T47D (cell line): ENCODE measurements around the gene NFIB.

ENCODE experiments used
- DNase-seq, 2 experiments: peaks; one replicate each; pipeline versions ENCODE4 v3.0.0 to v3.0.0-alpha.2; 2011 to 2012; ENCODE audit warnings: low read depth in 1 of 2, low spot score in 1 of 2
- JUND ChIP-seq: IDR thresholded peaks from 2 replicates; pipeline ENCODE4 v1.6.1; 2012; ENCODE audit warnings: low read depth
- in situ Hi-C: cut with HindIII; loops from 2 replicates; pipeline ENCODE4 v1.10.0; 2016; ENCODE audit warnings: low sequenced_read_pairs, low pct_unique_long_range_greater_than_20kb

NFIB gene

DNA sequence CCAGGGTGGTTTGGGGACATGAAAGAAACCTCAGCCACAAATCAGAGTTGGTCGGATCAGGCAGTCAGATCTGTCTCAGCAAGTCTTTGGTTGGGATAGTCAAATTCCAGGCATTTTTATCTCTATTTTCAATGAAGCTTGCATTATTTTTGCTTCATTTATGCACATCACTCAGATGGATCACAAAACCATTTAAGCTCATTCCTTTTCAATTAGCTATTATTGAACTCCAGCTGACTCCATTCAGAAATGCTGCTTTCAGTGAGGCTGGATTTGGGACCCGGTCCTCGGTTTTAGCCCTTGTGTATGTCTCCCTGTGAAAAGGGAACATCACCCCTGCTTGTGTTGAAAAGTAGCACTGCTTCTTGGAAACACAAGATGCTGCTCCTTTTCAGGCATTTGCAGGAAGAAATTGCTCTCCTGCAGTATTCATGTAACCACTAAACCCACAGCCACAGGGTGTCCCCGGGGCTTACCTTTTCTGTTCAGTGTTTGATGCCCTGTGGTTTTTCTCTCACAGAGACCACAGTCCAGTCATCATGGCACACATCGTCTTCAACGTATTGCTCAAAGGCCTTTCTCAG is 232.9 kb downstream of the NFIB start:
- in situ Hi-C loops = no loop called here
- TF ChIP-seq JUND = no peak
- DNase-seq = no peak

DNA sequence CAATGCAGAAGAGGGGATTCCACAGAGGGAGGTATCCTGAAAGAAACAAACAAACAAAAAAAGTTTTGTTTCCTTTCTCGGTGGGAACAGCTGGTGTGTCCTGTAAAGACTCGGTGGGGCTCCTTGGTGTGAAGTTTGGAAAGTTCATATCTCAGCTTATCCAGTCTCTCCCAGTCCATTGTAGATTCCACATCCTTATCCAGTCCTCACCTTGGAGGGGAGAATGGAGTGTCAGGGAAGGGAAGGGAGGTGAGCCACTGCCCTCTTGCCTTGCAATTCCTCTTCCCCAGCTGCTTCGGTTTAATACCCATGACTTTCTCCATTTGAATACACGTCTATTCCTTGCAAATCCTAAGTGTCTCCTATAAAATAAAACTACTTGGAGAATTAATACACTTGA is 234.5 kb downstream of the NFIB start:
- TF ChIP-seq JUND = no peak
- in situ Hi-C loops = no loop called here
- no peak for DNase-seq

DNA sequence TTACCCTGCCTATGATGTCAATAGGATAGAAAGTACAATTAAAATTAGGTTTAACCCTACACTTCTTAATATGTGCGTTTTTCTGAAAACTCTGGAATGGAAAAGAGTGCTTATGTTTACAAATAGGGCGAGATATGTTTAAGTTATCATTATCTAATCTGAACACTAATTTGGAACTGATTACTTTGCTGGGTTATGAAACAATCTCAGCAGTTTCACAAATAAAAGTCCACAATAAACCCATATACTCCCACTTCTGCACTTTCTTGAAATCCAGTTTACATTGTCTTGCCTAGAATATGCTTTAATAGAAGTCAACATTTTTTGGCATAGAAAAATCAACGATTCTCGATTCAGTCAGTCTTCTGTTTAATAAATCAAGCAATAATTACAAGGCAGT is 236.3 kb downstream of the NFIB start:
- TF ChIP-seq JUND = no peak
- in situ Hi-C loops = no loop called here
- no peak for DNase-seq

DNA sequence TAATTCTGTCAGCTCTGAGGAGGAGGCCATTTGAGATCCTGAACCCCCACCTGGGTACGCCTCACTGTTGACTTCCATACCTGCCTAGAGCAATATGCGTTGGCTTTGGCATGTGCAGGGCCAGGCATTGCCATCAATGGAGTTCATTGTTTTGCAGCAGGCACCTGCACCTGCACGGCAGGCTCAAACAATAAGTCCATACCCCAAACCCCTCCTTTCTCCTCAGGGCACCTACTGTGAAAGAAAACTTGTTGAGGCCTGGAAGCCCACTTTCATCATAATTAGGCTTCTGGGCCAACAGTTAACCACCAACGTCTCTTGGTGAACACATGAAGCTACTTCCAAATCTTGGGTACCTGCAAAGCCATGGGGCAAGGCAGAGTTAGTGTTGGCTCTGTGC is 238.7 kb downstream of the NFIB start:
- DNase-seq = no peak
- in situ Hi-C loops = no loop called here
- TF ChIP-seq JUND = no peak

DNA sequence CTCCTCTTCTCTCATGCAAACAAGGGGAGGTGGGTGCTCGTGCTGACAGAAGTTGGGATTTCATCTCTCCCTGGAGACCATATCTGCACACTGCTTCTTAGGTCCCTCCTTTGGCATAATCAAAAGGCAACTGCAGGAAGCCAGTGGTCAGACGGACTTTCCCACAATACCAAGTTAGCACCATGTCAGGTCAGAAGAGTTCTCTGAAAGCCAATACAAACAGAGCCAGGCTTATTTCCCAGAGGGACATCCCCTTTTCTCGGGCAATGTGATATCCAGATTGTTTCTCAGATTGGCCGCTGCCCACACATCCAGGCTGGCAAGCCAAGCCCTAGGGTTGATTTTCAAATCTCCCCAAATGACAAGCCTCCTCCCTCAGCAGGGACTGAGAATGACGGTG is 241.1 kb downstream of the NFIB start:
- no peak for TF ChIP-seq JUND
- DNase-seq = no peak
- in situ Hi-C loops = no loop called here

DNA sequence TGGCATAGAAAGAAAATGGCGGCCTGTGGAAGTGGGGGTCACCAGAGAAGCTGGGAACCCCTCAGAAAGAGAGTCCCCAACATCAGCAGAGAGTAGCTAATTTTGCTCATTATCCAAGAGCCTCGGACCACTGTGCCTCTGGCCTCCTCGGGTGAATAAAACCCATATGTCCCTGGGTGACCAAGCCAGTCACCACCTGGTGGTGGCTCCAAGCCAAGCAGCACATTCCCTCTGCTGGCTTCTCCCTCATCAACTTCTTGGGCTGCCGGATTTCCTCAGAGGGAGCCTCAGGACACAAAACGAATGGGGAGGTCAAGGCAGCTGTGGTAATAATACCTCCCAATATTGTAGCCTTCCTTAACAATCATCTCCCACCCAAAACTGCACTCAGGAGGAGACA is 242.5 kb downstream of the NFIB start:
- in situ Hi-C loops = no loop called here
- DNase-seq = no peak
- no peak for TF ChIP-seq JUND

DNA sequence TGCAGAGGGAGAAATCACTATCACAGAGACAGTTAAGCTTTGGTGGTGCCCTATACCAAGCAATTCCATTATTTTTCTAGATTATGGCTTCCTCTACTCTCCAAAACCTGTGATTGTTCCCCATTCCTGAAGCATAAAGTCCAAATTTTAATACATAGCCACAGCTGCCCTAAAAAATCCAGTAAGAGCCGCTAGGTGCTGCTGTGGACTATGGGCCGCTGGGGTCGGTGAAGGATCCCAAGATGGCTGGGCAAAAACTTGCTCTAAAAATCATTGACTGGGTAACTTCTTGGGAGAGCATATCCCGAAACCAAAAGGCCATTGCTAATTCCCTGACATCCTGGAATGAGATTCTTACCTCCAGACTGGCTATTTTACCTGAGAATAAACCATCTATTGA is 245.3 kb downstream of the NFIB start:
- no peak for TF ChIP-seq JUND
- DNase-seq = no peak
- in situ Hi-C loops = no loop called here

DNA sequence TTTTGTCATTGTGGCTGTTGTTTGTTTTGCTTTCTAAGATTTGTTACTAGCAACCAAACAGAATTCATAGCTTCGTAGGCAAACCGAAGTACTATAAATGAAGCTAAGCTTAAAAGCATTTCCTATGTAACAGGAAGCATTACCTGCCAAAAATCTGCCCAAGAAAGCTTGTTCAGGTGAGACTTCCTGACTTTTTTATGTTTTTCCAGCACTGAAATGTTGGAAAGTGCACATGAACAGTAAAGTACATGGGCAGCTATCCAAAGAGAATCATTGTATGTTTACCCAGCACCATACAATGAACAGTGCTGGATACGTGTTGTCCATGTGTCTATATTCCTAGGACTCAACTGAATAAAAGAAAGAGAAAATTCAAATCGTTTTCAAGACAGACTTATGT is 247.1 kb downstream of the NFIB start:
- TF ChIP-seq JUND = no peak
- in situ Hi-C loops = no loop called here
- no peak for DNase-seq

DNA sequence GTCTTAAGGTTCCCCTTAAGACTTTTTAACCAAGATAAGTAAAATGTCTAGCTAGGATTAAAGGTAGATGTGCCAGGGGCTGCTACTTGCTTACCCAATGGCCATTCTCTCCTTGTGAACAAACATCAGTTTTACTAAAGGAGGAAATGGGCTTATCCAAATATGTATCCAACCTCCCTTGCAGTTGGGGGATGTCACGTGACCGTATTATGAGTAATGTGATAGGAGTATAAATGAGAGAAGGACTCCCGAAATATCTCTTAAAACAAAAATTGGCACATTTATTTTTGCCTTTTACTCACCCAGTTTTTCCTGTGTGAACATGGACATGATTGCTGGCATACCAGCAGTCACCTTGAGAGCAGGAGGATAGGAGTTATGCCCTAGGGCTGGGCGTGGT is 247.9 kb downstream of the NFIB start:
- TF ChIP-seq JUND = no peak
- in situ Hi-C loops = no loop called here
- no peak for DNase-seq

DNA sequence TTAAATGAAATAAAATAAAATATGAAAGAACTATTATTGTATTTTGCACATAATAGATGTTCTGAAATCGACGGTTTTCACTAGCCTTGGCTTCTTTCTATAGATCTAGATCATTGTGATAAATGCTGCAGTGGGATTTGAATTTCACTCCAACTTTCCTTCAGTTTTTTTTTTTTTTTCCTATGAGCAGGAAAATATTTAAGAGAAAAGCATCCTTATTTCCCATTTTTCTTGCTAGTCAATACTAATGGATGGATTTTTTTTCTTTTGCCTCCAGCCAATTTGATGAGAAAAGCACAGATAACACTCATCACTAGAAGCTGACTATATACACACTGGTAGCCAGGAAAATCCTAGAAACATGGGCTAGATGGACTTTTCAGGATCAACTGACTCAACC is 249.0 kb downstream of the NFIB start:
- no peak for DNase-seq
- TF ChIP-seq JUND = no peak
- in situ Hi-C loops = no loop called here

DNA sequence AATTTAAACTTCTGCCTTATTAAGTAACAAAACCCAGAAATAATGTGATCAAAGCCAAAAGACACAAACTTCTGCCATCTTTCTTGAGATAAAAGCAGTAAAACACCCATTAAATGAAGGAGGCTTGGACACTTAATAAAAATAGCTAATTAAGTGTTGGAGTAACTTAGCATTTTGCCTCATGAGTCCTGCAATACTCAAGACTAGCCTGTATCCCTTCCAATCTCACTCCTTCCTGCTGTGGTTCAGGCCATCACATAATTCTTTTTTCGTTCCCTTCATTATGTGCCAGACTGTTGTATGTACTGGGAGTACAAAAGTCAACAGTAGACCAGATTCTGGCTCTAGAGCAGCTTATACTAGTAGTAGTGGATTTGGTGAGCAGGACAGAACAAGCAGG is 250.2 kb downstream of the NFIB start:
- in situ Hi-C loops = no loop called here

DNA sequence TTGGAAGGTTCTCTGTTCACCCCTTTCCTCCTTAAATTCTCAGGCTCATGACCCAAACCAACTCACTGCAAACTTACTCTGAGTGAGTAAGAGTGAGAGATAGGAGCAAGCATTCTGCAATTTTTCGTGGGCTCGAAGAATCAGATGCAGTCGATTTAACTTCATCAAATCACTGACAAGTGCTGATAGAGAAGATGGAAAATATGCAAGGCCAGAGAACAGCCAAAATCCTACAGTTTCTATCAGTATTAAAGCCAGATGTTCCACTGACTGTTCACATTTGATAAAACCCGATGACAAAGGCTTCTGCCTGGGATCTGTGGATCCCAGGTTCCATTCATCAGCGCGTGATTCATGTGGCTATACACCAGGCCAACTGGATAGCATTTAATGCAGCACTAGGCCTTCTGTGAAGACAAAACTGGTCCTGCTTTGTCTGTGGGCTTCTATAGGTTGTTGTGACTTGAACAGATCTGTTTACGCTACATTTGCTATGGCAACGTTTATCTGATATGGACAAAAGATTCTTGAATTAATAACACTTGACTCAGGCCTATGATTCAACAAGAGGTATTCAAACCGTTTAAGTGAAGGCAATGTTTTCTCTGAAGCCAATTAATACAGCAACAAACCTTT is 251.2 kb downstream of the NFIB start:
- DNase-seq = no peak
- in situ Hi-C loops = no loop called here
- TF ChIP-seq JUND = no peak

More for the DNA sequence above, 250.2 kb downstream of the NFIB start:
- no peak for TF ChIP-seq JUND
- DNase-seq = no peak

DNA sequence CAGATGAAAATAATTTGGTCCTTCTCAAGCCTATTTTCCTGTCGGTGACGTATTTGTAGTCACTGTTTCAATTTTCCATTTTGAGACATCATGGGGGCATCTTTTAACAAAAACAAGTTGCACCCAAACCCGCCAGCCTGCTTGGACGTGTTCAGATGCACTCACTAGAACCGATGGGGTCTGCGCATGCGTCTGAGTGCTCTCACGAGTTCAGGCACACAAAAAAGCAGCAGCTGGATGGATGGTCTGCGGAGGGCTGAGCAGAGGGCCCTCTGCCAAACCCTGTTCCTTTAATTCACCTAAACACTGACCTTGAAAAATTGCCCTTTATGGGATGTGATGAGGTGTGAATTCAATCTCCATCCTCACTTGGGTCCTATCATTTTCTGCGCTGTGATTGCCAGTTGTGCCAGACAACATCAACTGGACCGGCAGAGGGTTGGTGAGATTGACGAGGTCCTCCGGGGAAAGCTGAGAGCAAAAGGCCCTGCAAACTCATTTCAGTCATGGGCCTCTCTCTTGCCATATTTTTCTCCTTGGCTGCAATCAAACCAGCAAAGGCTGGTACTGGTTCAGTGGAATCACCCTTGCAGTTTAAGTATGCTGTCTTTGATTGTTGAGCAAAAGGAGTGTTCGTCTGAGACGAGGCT is 251.9 kb downstream of the NFIB start:
- DNase-seq = no peak
- in situ Hi-C loops = no loop called here
- no peak for TF ChIP-seq JUND

DNA sequence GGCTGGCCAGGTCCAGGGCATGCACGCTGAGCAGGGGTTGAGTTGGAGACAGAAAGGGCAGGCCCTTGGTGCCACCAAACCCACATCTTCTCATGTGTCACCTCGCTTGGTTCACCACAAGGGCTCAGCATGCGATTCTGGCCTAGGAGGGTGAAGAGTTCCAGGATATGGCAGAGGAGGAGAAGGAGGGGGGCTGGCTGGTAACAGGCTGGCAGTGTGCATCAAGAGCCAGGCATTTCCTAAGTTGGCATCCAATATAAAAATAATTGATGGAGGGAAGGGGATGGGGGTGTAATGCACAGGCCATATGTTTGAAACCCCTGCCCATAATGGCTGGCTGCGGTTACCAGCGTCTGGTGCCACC is 255.6 kb downstream of the NFIB start:
- DNase-seq = no peak
- no peak for TF ChIP-seq JUND
- in situ Hi-C loops = no loop called here
